Ascending aorta (tissue), 2 donors: ENCODE measurements around the gene KIF3C. TPM values are rescaled to one million over a fixed set of nuclear protein-coding genes. Genes with fewer than 3 reads are reported as not detected.

Experiments used
- DNase-seq, 2 donors: peaks; one replicate each; pipeline ENCODE4 v3.0.0-alpha.2; 2019; ENCODE audit warnings: low spot score in 2 of 2
- H3K27ac ChIP-seq, 2 donors: fragments of 200-600 bp; sonication (generic); one replicate each; pipeline ENCODE4 v1.5.1; 2016 to 2017; ENCODE audit warnings: mild to moderate bottlenecking in 1 of 2
- H3K27me3 ChIP-seq: fragments of 200-600 bp; sonication (generic); one replicate; pipeline ENCODE4 v1.5.1; 2017
- H3K36me3 ChIP-seq, 2 donors: fragments of 200-600 bp; sonication (generic); one replicate each; pipeline ENCODE4 v1.5.1; 2016
- H3K4me1 ChIP-seq, 2 donors: fragments of 200-600 bp; sonication (generic); one replicate each; pipeline ENCODE4 v1.5.1; 2016 to 2017; ENCODE audit warnings: mild to moderate bottlenecking in 1 of 2
- H3K4me3 ChIP-seq, 2 donors: fragments of 200-600 bp; sonication (generic); one replicate each; pipeline ENCODE4 v1.5.1; 2016 to 2017; ENCODE audit warnings: mild to moderate bottlenecking in 1 of 2
- H3K9me3 ChIP-seq, 2 donors: fragments of 200-600 bp; sonication (generic); one replicate each; pipeline ENCODE4 v1.5.1; 2016
- CTCF ChIP-seq, 3 experiments: fragments of 200-600 bp in 2 of 3; fragments of 450-650 bp in 1 of 3; sonication (generic) in 2 of 3; IDR thresholded peaks; one replicate each; pipeline ENCODE4 v1.5.1; 2016 to 2019; ENCODE audit warnings: antibody characterized with exemption in 3 of 3, mild to moderate bottlenecking in 1 of 3, moderate library complexity in 1 of 3
- intact Hi-C: fragments of 100-400 bp; cut with DNase I; formaldehyde crosslinking; loops from one replicate; pipeline ENCODE4 v1.15.1; 2023
- total RNA-seq: library from RNA; depleted of rRNA; stranded (reverse); fragments of >200 nt; gene quantifications from one replicate; pipeline ENCODE4 v1.1.0, GENCODE V29; 2016

KIF3C gene
- total RNA-seq, 1 donor from 2014 or later, result 11.9 TPM

- no peak for DNase-seq
- no peak overlapping the region for H3K4me3 ChIP-seq
- intact Hi-C loops, result no loop called here
- no peaks in the 10 kb centered on the region for H3K4me1 ChIP-seq
- no peak for TF ChIP-seq CTCF (IDR thresholded peaks at IDR 0.05)
- H3K27me3 ChIP-seq, result no peaks in the 10 kb centered on the region
- no peak overlapping the region for H3K27ac ChIP-seq
- no peaks in the 10 kb centered on the region for H3K9me3 ChIP-seq
- H3K36me3 ChIP-seq, result no peaks in the 10 kb centered on the region
Measured at GRCh38 chr2:25895610-25896009, 86.7 kb downstream of the KIF3C start.

GRCh38 chr2:25895018-25895417 is 87.3 kb downstream of the KIF3C start:
- no peak overlapping the region for H3K27ac ChIP-seq
- H3K4me3 ChIP-seq, result no peak overlapping the region
- intact Hi-C loops, result no loop called here
- H3K9me3 ChIP-seq, result no peaks in the 10 kb centered on the region
- no peak for TF ChIP-seq CTCF (IDR thresholded peaks at IDR 0.05)
- H3K36me3 ChIP-seq, result no peaks in the 10 kb centered on the region
- H3K27me3 ChIP-seq, result no peaks in the 10 kb centered on the region
- H3K4me1 ChIP-seq, result no peaks in the 10 kb centered on the region
- no peak for DNase-seq

GRCh38 chr2:25894135-25894830 is 88.0 kb downstream of the KIF3C start:
- Histone ChIP-seq H3K4me1 (no peaks in the 10 kb centered on the region), H3K27me3 (no peaks in the 10 kb centered on the region), H3K27ac (no peak overlapping the region), H3K36me3 (no peaks in the 10 kb centered on the region), H3K4me3 (no peak overlapping the region), H3K9me3 (no peaks in the 10 kb centered on the region)
- intact Hi-C loops, result no loop called here
- TF ChIP-seq CTCF (IDR thresholded peaks at IDR 0.05), result no peak
- no peak for DNase-seq

GRCh38 chr2:25891672-25892071 is 90.6 kb downstream of the KIF3C start:
- TF ChIP-seq CTCF (IDR thresholded peaks at IDR 0.05), result no peak
- Histone ChIP-seq H3K36me3 (no peaks in the 10 kb centered on the region), H3K4me1 (no peaks in the 10 kb centered on the region), H3K4me3 (no peak overlapping the region), H3K27ac (no peak overlapping the region), H3K9me3 (no peaks in the 10 kb centered on the region), H3K27me3 (no peaks in the 10 kb centered on the region)
- intact Hi-C loops, result no loop called here
- no peak for DNase-seq

- DNase-seq, result no peak
- no peaks in the 10 kb centered on the region for H3K4me1 ChIP-seq
- H3K36me3 ChIP-seq, result no peaks in the 10 kb centered on the region
- H3K9me3 ChIP-seq, result no peaks in the 10 kb centered on the region
- H3K27me3 ChIP-seq, result no peaks in the 10 kb centered on the region
- intact Hi-C loops, result no loop called here
- no peak overlapping the region for H3K27ac ChIP-seq
- no peak for TF ChIP-seq CTCF (IDR thresholded peaks at IDR 0.05)
- no peak overlapping the region for H3K4me3 ChIP-seq
Measured at GRCh38 chr2:25887624-25888242, 94.6 kb downstream of the KIF3C start.
